GM19452 (cell line): ENCODE measurements around the gene RUFY1.

Experiments used
- ATAC-seq: cut with Tn5 transposase; IDR thresholded peaks from one replicate; pipeline ENCODE4 v1.9.1; 2021; ENCODE audit not compliant: unreplicated experiment

Gene RUFY1

DNA sequence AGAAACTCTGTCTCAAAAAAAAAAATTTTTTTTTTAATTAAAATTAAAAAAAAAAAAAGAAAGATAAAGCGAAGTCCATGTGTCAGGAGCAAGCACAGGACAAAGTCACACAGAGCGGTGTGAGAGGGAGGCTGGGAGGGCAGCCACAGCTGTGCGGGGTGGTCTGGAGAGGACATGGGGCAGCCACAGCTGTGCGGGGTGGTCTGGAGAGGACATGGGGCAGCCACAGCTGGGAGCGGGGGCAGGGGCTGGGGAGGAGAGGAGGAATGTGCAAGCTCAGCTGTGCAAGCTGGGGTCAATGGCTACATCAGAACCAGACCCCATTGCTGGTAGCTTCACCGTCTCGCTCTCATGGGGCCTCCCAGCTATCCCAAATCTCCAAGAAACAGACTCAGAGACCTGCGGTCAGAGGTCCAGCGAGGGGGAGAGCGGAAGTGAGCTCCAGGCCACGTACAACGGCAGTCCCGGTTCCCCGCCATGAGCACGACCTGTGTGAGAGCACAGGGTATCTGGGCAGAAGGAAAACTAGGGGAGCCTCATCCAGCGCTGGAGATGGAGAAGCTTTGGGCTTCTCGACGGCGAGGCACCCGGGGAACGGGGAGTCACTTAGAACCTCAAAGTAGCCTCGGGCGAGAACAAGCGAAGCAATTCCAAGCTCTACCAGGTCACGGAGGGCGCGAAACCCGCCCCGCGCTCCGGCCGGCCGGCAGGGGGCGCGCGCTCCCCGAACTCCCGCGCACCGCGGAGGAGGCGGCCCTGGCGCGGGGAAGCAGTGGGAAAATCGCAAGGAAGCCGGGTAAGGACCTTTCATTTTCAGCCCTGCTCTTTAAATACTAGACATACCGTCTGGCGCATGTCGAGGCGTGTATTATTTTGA lies 107.2 kb downstream of the RUFY1 start:
- ATAC-seq = peak; percentile 89

DNA sequence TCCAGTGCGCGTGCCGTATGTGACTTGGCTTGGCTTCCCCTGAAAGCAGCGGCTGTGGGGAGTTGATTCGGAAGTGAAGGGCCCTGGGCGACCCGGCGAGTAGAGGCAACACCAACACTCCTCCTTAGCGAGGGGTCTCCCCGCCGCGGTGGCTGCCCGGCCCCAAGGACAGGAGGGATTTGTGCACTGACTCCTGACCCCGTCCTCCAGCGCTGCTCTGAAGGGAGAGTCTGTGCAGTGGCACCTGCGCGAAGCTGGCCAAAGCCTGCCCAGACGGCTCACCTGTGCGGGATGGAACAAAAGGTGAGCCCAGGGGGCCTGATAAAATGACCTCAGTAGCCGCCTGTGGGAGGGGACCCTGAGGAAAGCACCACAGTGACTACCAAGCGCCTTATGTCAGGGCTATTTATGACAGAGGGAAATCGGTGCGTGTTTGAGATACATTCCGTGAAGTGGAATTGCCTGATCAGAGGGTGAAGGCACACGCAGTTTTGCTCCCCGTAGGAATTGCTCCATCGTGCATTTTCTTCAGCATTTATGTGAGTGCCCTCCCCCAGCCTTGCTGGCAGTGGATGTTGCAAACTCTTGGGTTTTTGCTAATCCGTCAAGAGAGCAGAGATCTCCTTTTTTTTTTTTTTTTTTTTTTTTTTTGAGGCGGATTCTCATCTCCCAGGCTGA lies 108.0 kb downstream of the RUFY1 start:
- ATAC-seq = peak; percentile 55
